ENCODE data around the gene ELMO3. TPM values are rescaled to one million over a fixed set of nuclear protein-coding genes. Genes with fewer than 3 reads are reported as not detected.

ELMO3 gene
- total RNA-seq, 1 donor from 2014 or later = 17.5 TPM

- ATAC-seq (no peak), DNase-seq (no peak)
- Histone ChIP-seq H3K9me3 (no peaks in the 10 kb centered on the region), H3K4me1 (peaks cover 36% of the 10 kb centered on the region), H3K27me3 (no peaks in the 10 kb centered on the region), H3K27ac (no peak overlapping the region), H3K36me3 (peaks cover 58% of the 10 kb centered on the region), H3K4me3 (no peak overlapping the region)
- TF ChIP-seq CTCF (IDR thresholded peaks at IDR 0.05) = no peak
- intact Hi-C loops (cut with DNase I) = no loop called here
Measured at GRCh38 chr16:67194260-67194659, 4.7 kb upstream of the ELMO3 start.

- peaks cover 36% of the 10 kb centered on the region for H3K4me1 ChIP-seq
- H3K36me3 ChIP-seq = peaks cover 58% of the 10 kb centered on the region
- intact Hi-C loops (cut with DNase I) = no loop called here
- no peak overlapping the region for H3K4me3 ChIP-seq
- no peak overlapping the region for H3K27ac ChIP-seq
- no peaks in the 10 kb centered on the region for H3K27me3 ChIP-seq
- no peak for ATAC-seq
- TF ChIP-seq CTCF (IDR thresholded peaks at IDR 0.05) = no peak
- H3K9me3 ChIP-seq = no peaks in the 10 kb centered on the region
- no peak for DNase-seq
Measured at GRCh38 chr16:67195676-67196075, 3.3 kb upstream of the ELMO3 start.

- no peak for TF ChIP-seq CTCF (IDR thresholded peaks at IDR 0.05)
- ATAC-seq = no peak
- peaks cover 66% of the 10 kb centered on the region for H3K36me3 ChIP-seq
- H3K4me3 ChIP-seq = no peak overlapping the region
- intact Hi-C loops (cut with DNase I) = no loop called here
- no peak for DNase-seq
- H3K27ac ChIP-seq = no peak overlapping the region
- H3K9me3 ChIP-seq = no peaks in the 10 kb centered on the region
- H3K4me1 ChIP-seq = peaks cover 28% of the 10 kb centered on the region
- H3K27me3 ChIP-seq = no peaks in the 10 kb centered on the region
Measured at GRCh38 chr16:67196881-67197280, 2.0 kb upstream of the ELMO3 start.

- Histone ChIP-seq H3K36me3 (peaks cover 74% of the 10 kb centered on the region), H3K27me3 (no peaks in the 10 kb centered on the region), H3K4me1 (peaks cover 25% of the 10 kb centered on the region), H3K9me3 (no peaks in the 10 kb centered on the region), H3K4me3 (no peak overlapping the region), H3K27ac (no peak overlapping the region)
- no peak for DNase-seq
- intact Hi-C loops (cut with DNase I) = no loop called here
- no peak for ATAC-seq
- TF ChIP-seq CTCF (IDR thresholded peaks at IDR 0.05) = no peak
Measured at GRCh38 chr16:67197704-67198103, 1.2 kb upstream of the ELMO3 start.

- H3K9me3 ChIP-seq = no peaks in the 10 kb centered on the region
- peaks cover 19% of the 10 kb centered on the region for H3K4me1 ChIP-seq
- TF ChIP-seq CTCF (IDR thresholded peaks at IDR 0.05) = peak; percentile 62
- H3K4me3 ChIP-seq = no peak overlapping the region
- intact Hi-C loops (cut with DNase I) = no loop called here
- peaks cover 77% of the 10 kb centered on the region for H3K36me3 ChIP-seq
- DNase-seq (peak; percentile 82), ATAC-seq (peak; percentile 71)
- no peaks in the 10 kb centered on the region for H3K27me3 ChIP-seq
- H3K27ac ChIP-seq = peak overlapping the region; percentile 60
Measured at GRCh38 chr16:67198238-67198734, 645 bp upstream of the ELMO3 start.

GRCh38 chr16:67199808-67200198 lies 872 bp downstream of the ELMO3 start:
- H3K9me3 ChIP-seq = no peaks in the 10 kb centered on the region
- peaks cover 9% of the 10 kb centered on the region for H3K4me1 ChIP-seq
- peak overlapping the region; percentile 52 for H3K4me3 ChIP-seq
- no peak for TF ChIP-seq CTCF (IDR thresholded peaks at IDR 0.05)
- no peak overlapping the region for H3K27ac ChIP-seq
- no peaks in the 10 kb centered on the region for H3K27me3 ChIP-seq
- DNase-seq (peak; percentile 74), ATAC-seq (peak; percentile 13)
- intact Hi-C loops (cut with DNase I) = no loop called here
- peaks cover 67% of the 10 kb centered on the region for H3K36me3 ChIP-seq

All from upper lobe of right lung (tissue), 1 donor.